Liver (tissue), 9 donors: Measurements from ENCODE around the gene PASD1. TPM values are rescaled to one million over a fixed set of nuclear protein-coding genes. Genes with fewer than 3 reads are reported as not detected.

ENCODE experiments used
- DNase-seq: peaks from one replicate; pipeline ENCODE4 v3.0.0-alpha.2; 2017; ENCODE audit warnings: low spot score
- H3K27ac ChIP-seq, 2 donors: one replicate each; pipeline ENCODE4 v1.7.0; 2013; ENCODE audit warnings: inconsistent platforms in 2 of 2, low read length in 2 of 2, control low read depth in 1 of 2, low read depth in 1 of 2, mild to moderate bottlenecking in 1 of 2
- H3K27me3 ChIP-seq, 4 donors: one replicate each; pipeline versions ENCODE4 v1.6.1 to v1.7.0; 2013; ENCODE audit warnings: low read length in 3 of 4, inconsistent platforms in 1 of 4, mild to moderate bottlenecking in 1 of 4, moderate library complexity in 1 of 4; ENCODE audit not compliant: control insufficient read depth in 4 of 4, insufficient read depth in 4 of 4
- H3K36me3 ChIP-seq, 4 donors: one replicate each; pipeline versions ENCODE4 v1.6.1 to v1.7.0; 2013; ENCODE audit warnings: low read length in 3 of 4, mild to moderate bottlenecking in 3 of 4, low read depth in 1 of 4, moderate library complexity in 1 of 4; ENCODE audit not compliant: control insufficient read depth in 4 of 4, insufficient read depth in 3 of 4
- H3K4me1 ChIP-seq, 4 donors: one replicate each; pipeline versions ENCODE4 v1.6.1 to v1.7.0; 2013; ENCODE audit warnings: low read length in 3 of 4, mild to moderate bottlenecking in 3 of 4, moderate library complexity in 1 of 4; ENCODE audit not compliant: control insufficient read depth in 4 of 4, insufficient read depth in 4 of 4
- H3K4me3 ChIP-seq, 3 donors: one replicate each; pipeline versions ENCODE4 v1.6.1 to v1.7.0; 2013; ENCODE audit warnings: low read length in 3 of 3, control low read depth in 1 of 3, low read depth in 1 of 3, mild to moderate bottlenecking in 1 of 3
- H3K9ac ChIP-seq, 2 donors: one replicate each; pipeline ENCODE4 v1.7.0; 2013; ENCODE audit warnings: low read length in 2 of 2, mild to moderate bottlenecking in 2 of 2, moderate library complexity in 2 of 2, control low read depth in 1 of 2, low read depth in 1 of 2
- H3K9me3 ChIP-seq, 4 donors: one replicate each; pipeline versions ENCODE4 v1.6.1 to v1.7.0; 2013; ENCODE audit warnings: low read length in 3 of 4; ENCODE audit not compliant: control insufficient read depth in 4 of 4
- ATF3 ChIP-seq: IDR thresholded peaks from 2 replicates; pipeline ENCODE4 v1.6.1; 2016; ENCODE audit warnings: antibody characterized with exemption
- CTCF ChIP-seq: fragments of 150-350 bp; IDR thresholded peaks from 2 replicates; pipeline ENCODE4 v1.5.1; 2017; ENCODE audit warnings: improper control_type of control experiment, low read depth, low read length; ENCODE audit not compliant: missing input control
- EGR1 ChIP-seq, 2 donors: IDR thresholded peaks; 2 replicates each; pipeline ENCODE4 v1.6.1; 2016 to 2018; ENCODE audit warnings: antibody characterized with exemption in 2 of 2, low read depth in 2 of 2
- FOXA1 ChIP-seq: IDR thresholded peaks from 2 replicates; pipeline ENCODE4 v1.6.1; 2016; ENCODE audit warnings: antibody characterized with exemption
- FOXA2 ChIP-seq: IDR thresholded peaks from 2 replicates; pipeline ENCODE4 v1.6.1; 2016; ENCODE audit warnings: antibody characterized with exemption
- GABPA ChIP-seq, 2 donors: IDR thresholded peaks in 1 of 2; conservative IDR thresholded peaks in 1 of 2; 2 replicates each; pipeline ENCODE4 v1.6.1; 2016; ENCODE audit warnings: antibody characterized with exemption in 2 of 2, mild to moderate bottlenecking in 1 of 2, moderate library complexity in 1 of 2
- HNF4A ChIP-seq, 2 donors: conservative IDR thresholded peaks; 2 replicates each; pipeline ENCODE4 v1.6.1; 2016; ENCODE audit warnings: antibody characterized with exemption in 2 of 2, mild to moderate bottlenecking in 2 of 2
- HNF4G ChIP-seq: IDR thresholded peaks from 2 replicates; pipeline ENCODE4 v1.6.1; 2016; ENCODE audit warnings: antibody characterized with exemption
- JUND ChIP-seq, 2 donors: IDR thresholded peaks; 2 replicates each; pipeline ENCODE4 v1.6.1; 2016; ENCODE audit warnings: antibody characterized with exemption in 2 of 2
- MAX ChIP-seq: IDR thresholded peaks from 2 replicates; pipeline ENCODE4 v1.6.1; 2016; ENCODE audit warnings: antibody characterized with exemption
- NR2F2 ChIP-seq: IDR thresholded peaks from 2 replicates; pipeline ENCODE4 v1.6.1; 2016; ENCODE audit warnings: antibody characterized with exemption
- RAD21 ChIP-seq, 2 donors: IDR thresholded peaks; 2 replicates each; pipeline ENCODE4 v1.6.1; 2016; ENCODE audit warnings: antibody characterized with exemption in 2 of 2, mild to moderate bottlenecking in 2 of 2
- REST ChIP-seq: IDR thresholded peaks from 2 replicates; pipeline ENCODE4 v1.6.1; 2016; ENCODE audit warnings: antibody characterized with exemption, mild to moderate bottlenecking
- RXRA ChIP-seq, 2 donors: IDR thresholded peaks; 2 replicates each; pipeline ENCODE4 v1.6.1; 2017 to 2018; ENCODE audit warnings: antibody characterized with exemption in 2 of 2, mild to moderate bottlenecking in 1 of 2
- SP1 ChIP-seq: IDR thresholded peaks from 2 replicates; pipeline ENCODE4 v1.6.1; 2018; ENCODE audit warnings: antibody characterized with exemption, mild to moderate bottlenecking
- TAF1 ChIP-seq: conservative IDR thresholded peaks from 2 replicates; pipeline ENCODE4 v1.6.1; 2016; ENCODE audit warnings: antibody characterized with exemption, mild to moderate bottlenecking
- YY1 ChIP-seq: IDR thresholded peaks from 2 replicates; pipeline ENCODE4 v1.6.1; 2016; ENCODE audit warnings: antibody characterized with exemption, mild to moderate bottlenecking
- WGBS: extraction: QIAGEN DNeasy Blood & Tissue Kit; methylation state at CpG from one replicate; pipeline ENCODE4 v1.1.7; 2013; 5-methylcytosine and 5-hydroxymethylcytosine counted together
- polyA plus RNA-seq, 2 donors: library from polyadenylated mRNA; stranded (reverse) in 1 of 2; unstranded in 1 of 2; fragments of 200-250 nt in 1 of 2; fragments of >200 nt in 1 of 2; fragmentation: Nextera tagmentation in 1 of 2; extraction: Ambion mirVana in 1 of 2; gene quantifications; one replicate each; pipeline versions ENCODE4 v1.2.1 to v1.2.3, GENCODE V29; 2013 to 2015
- total RNA-seq, 2 donors: library from RNA; depleted of rRNA; stranded (reverse); fragments of >200 nt; gene quantifications; one replicate each; pipeline ENCODE4 v1.2.3, GENCODE V29; 2014
- donor health status: healthy.
- donor health status: healthy.
- donor health status: healthy.
- donor health status: healthy.
- donor health status: healthy.

Gene PASD1
- total and polyA plus RNA-seq, 4 donors = not detected

GRCh38 chrX:151680805-151681204 lies 117.3 kb downstream of the PASD1 start (continued):
- TF ChIP-seq ATF3 = no peak
- TF ChIP-seq CTCF = peak; percentile 72
- no peak for TF ChIP-seq FOXA2
- no peak for TF ChIP-seq RXRA (IDR thresholded peaks at IDR 0.05)
- peak; percentile 75 to 88 for TF ChIP-seq RAD21 (IDR thresholded peaks at IDR 0.05)
- no peak for TF ChIP-seq TAF1
- TF ChIP-seq EGR1 (IDR thresholded peaks at IDR 0.05; ENCODE audit: low read depth in 2 of 2) = no peak

GRCh38 chrX:151687635-151688034 lies 124.2 kb downstream of the PASD1 start:
- Histone ChIP-seq H3K4me3 (no peak overlapping the region), H3K27me3 (no peaks in the 10 kb centered on the region), H3K9me3 (no peaks in the 10 kb centered on the region), H3K9ac (no peak overlapping the region), H3K4me1 (no peaks in the 10 kb centered on the region), H3K36me3 (no peaks in the 10 kb centered on the region), H3K27ac (no peak overlapping the region)
- no peak for DNase-seq
- no peak for TF ChIP-seq HNF4A (conservative IDR thresholded peaks at IDR 0.05)

GRCh38 chrX:151688695-151689094 lies 125.2 kb downstream of the PASD1 start:
- no peak for TF ChIP-seq NR2F2
- no peak for TF ChIP-seq ATF3
- no peak for TF ChIP-seq GABPA (IDR thresholded peaks at IDR 0.05 in 1 of 2, conservative IDR thresholded peaks at IDR 0.05 in 1 of 2)
- no peak for TF ChIP-seq RXRA (IDR thresholded peaks at IDR 0.05)
- no peak for TF ChIP-seq MAX
- Histone ChIP-seq H3K4me3 (no peak overlapping the region), H3K4me1 (no peaks in the 10 kb centered on the region), H3K27ac (no peak overlapping the region), H3K9ac (no peak overlapping the region), H3K27me3 (no peaks in the 10 kb centered on the region), H3K9me3 (no peaks in the 10 kb centered on the region), H3K36me3 (no peaks in the 10 kb centered on the region)
- no peak for DNase-seq

GRCh38 chrX:151692825-151693224 lies 129.3 kb downstream of the PASD1 start:
- no peak for DNase-seq
- Histone ChIP-seq H3K36me3 (no peaks in the 10 kb centered on the region), H3K9ac (no peak overlapping the region), H3K27ac (no peak overlapping the region), H3K4me3 (no peak overlapping the region), H3K27me3 (no peaks in the 10 kb centered on the region), H3K4me1 (peaks cover 0 to 3% (median 0%) of the 10 kb centered on the region in 4 donors), H3K9me3 (no peaks in the 10 kb centered on the region)
- 89% methylated on average over 6 of the region's 6 CpGs for WGBS
- TF ChIP-seq FOXA2 (no peak), NR2F2 (no peak), HNF4G (no peak), REST (no peak), TAF1 (no peak), ATF3 (no peak), YY1 (no peak), HNF4A (conservative IDR thresholded peaks at IDR 0.05) (no peak), JUND (IDR thresholded peaks at IDR 0.05) (no peak), RXRA (IDR thresholded peaks at IDR 0.05) (no peak), FOXA1 (no peak), MAX (no peak), RAD21 (IDR thresholded peaks at IDR 0.05) (no peak), SP1 (no peak), EGR1 (IDR thresholded peaks at IDR 0.05; ENCODE audit: low read depth in 2 of 2) (no peak), CTCF (no peak)
